Tibial artery (tissue), 4 donors: Measurements from ENCODE around the gene CADM2.

ENCODE experiments used
- DNase-seq, 2 donors: peaks; one replicate each; pipeline ENCODE4 v3.0.0-alpha.2; 2019
- H3K27ac ChIP-seq, 2 donors: fragments of 200-600 bp; sonication (generic) in 1 of 2; 1 replicate in 1 of 2; 2 replicates in 1 of 2; pipeline ENCODE4 v1.5.1; 2018 to 2019; ENCODE audit warnings: mild to moderate bottlenecking in 1 of 2
- H3K27me3 ChIP-seq, 2 donors: fragments of 200-600 bp; sonication (generic) in 1 of 2; one replicate each; pipeline versions ENCODE4 v1.5.1 to v1.6.0; 2016 to 2019
- H3K36me3 ChIP-seq, 3 donors: fragments of 200-600 bp; sonication (generic) in 2 of 3; one replicate each; pipeline ENCODE4 v1.5.1; 2016 to 2019; ENCODE audit warnings: mild to moderate bottlenecking in 2 of 3
- H3K4me1 ChIP-seq, 4 donors: fragments of 200-600 bp; sonication (generic) in 2 of 4; 1 replicate in 3 of 4; 2 replicates in 1 of 4; pipeline ENCODE4 v1.5.1; 2016 to 2019
- H3K4me3 ChIP-seq, 2 donors: fragments of 200-600 bp; sonication (generic) in 1 of 2; 1 replicate in 1 of 2; 2 replicates in 1 of 2; pipeline ENCODE4 v1.5.1; 2018 to 2019; ENCODE audit warnings: mild to moderate bottlenecking in 2 of 2
- H3K9me3 ChIP-seq, 3 donors: fragments of 200-600 bp; sonication (generic) in 1 of 3; one replicate each; pipeline ENCODE4 v1.5.1; 2016 to 2019
- CTCF ChIP-seq, 2 experiments: fragments of 200-600 bp in 1 of 2; fragments of 450-650 bp in 1 of 2; IDR thresholded peaks; one replicate each; pipeline ENCODE4 v1.5.1; 2017 to 2019; ENCODE audit warnings: antibody characterized with exemption in 2 of 2, mild to moderate bottlenecking in 1 of 2, moderate library complexity in 1 of 2
- intact Hi-C: fragments of 100-400 bp; cut with DNase I; formaldehyde crosslinking; loops from one replicate; pipeline ENCODE4 v1.15.0; 2023; ENCODE audit warnings: low total_unique reads

CADM2 gene

GRCh38 chr3:85867072-85867471 is 908.3 kb downstream of the CADM2 start:
- TF ChIP-seq CTCF (IDR thresholded peaks at IDR 0.05): no peak
- H3K4me1 ChIP-seq: no peaks in the 10 kb centered on the region
- H3K9me3 ChIP-seq: no peaks in the 10 kb centered on the region
- no peaks in the 10 kb centered on the region for H3K36me3 ChIP-seq
- intact Hi-C loops: no loop called here
- no peak overlapping the region for H3K27ac ChIP-seq
- H3K4me3 ChIP-seq: no peak overlapping the region
- DNase-seq: no peak
- no peaks in the 10 kb centered on the region for H3K27me3 ChIP-seq

- H3K36me3 ChIP-seq: no peaks in the 10 kb centered on the region
- no peak for DNase-seq
- TF ChIP-seq CTCF (IDR thresholded peaks at IDR 0.05): no peak
- H3K4me3 ChIP-seq: no peak overlapping the region
- no peaks in the 10 kb centered on the region for H3K27me3 ChIP-seq
- no peaks in the 10 kb centered on the region for H3K9me3 ChIP-seq
- H3K4me1 ChIP-seq: no peaks in the 10 kb centered on the region
- H3K27ac ChIP-seq: no peak overlapping the region
- intact Hi-C loops: no loop called here
Measured at GRCh38 chr3:85875589-85875988, 916.8 kb downstream of the CADM2 start.

GRCh38 chr3:85877631-85878030 is 918.8 kb downstream of the CADM2 start:
- DNase-seq: no peak
- no peaks in the 10 kb centered on the region for H3K36me3 ChIP-seq
- H3K27me3 ChIP-seq: no peaks in the 10 kb centered on the region
- no peak for TF ChIP-seq CTCF (IDR thresholded peaks at IDR 0.05)
- no peak overlapping the region for H3K27ac ChIP-seq
- H3K4me1 ChIP-seq: no peaks in the 10 kb centered on the region
- intact Hi-C loops: no loop called here
- no peaks in the 10 kb centered on the region for H3K9me3 ChIP-seq
- no peak overlapping the region for H3K4me3 ChIP-seq

- TF ChIP-seq CTCF (IDR thresholded peaks at IDR 0.05): no peak
- Histone ChIP-seq H3K4me1 (no peaks in the 10 kb centered on the region), H3K36me3 (no peaks in the 10 kb centered on the region), H3K4me3 (no peak overlapping the region), H3K9me3 (no peaks in the 10 kb centered on the region), H3K27ac (no peak overlapping the region), H3K27me3 (no peaks in the 10 kb centered on the region)
- intact Hi-C loops: no loop called here
- DNase-seq: no peak
Measured at GRCh38 chr3:85881833-85882393, 923.1 kb downstream of the CADM2 start.

- Histone ChIP-seq H3K36me3 (no peaks in the 10 kb centered on the region), H3K9me3 (no peaks in the 10 kb centered on the region), H3K27ac (no peak overlapping the region), H3K27me3 (no peaks in the 10 kb centered on the region), H3K4me1 (no peaks in the 10 kb centered on the region), H3K4me3 (no peak overlapping the region)
- no peak for TF ChIP-seq CTCF (IDR thresholded peaks at IDR 0.05)
- no peak for DNase-seq
- intact Hi-C loops: no loop called here
Measured at GRCh38 chr3:85890043-85890555, 931.3 kb downstream of the CADM2 start.

- TF ChIP-seq CTCF (IDR thresholded peaks at IDR 0.05): no peak
- Histone ChIP-seq H3K27ac (no peak overlapping the region), H3K27me3 (no peaks in the 10 kb centered on the region), H3K9me3 (no peaks in the 10 kb centered on the region), H3K4me3 (no peak overlapping the region), H3K36me3 (no peaks in the 10 kb centered on the region), H3K4me1 (no peaks in the 10 kb centered on the region)
- intact Hi-C loops: no loop called here
- DNase-seq: no peak
Measured at GRCh38 chr3:85903434-85903833, 944.6 kb downstream of the CADM2 start.
